HEK293 (cell line): Measurements from ENCODE around the gene CATSPERZ.

Experiments used
- KLF1 ChIP-seq: fragments of 450-650 bp; formaldehyde crosslinking; IDR thresholded peaks from 2 replicates; pipeline ENCODE4 v1.5.1; 2016; ENCODE audit warnings: missing biosample characterization, missing genetic modification characterization
- ZEB2 ChIP-seq: fragments of 450-650 bp; formaldehyde crosslinking; IDR thresholded peaks from 2 replicates; pipeline ENCODE4 v1.5.1; 2016; ENCODE audit warnings: missing biosample characterization, missing genetic modification characterization
- ZNF777 ChIP-seq: fragments of 450-650 bp; formaldehyde crosslinking; IDR thresholded peaks from 2 replicates; pipeline ENCODE4 v1.5.1; 2017; ENCODE audit warnings: missing biosample characterization, missing genetic modification characterization, borderline replicate concordance
- ZNF791 ChIP-seq: fragments of 450-650 bp; formaldehyde crosslinking; IDR thresholded peaks from 2 replicates; pipeline ENCODE4 v1.5.1; 2016; ENCODE audit warnings: missing biosample characterization, missing genetic modification characterization
- TF ChIP-seq, protein P1 (sequence below): fragments of 450-650 bp; formaldehyde crosslinking; IDR thresholded peaks from 2 replicates; pipeline ENCODE4 v1.5.1; 2016; ENCODE audit warnings: missing biosample characterization, missing genetic modification characterization
- TF ChIP-seq, protein P2 (sequence below): fragments of 450-650 bp; formaldehyde crosslinking; IDR thresholded peaks from 2 replicates; pipeline ENCODE4 v1.5.1; 2016; ENCODE audit warnings: missing biosample characterization, missing genetic modification characterization
- TF ChIP-seq, protein P3 (sequence below): fragments of 450-650 bp; formaldehyde crosslinking; IDR thresholded peaks from 2 replicates; pipeline ENCODE4 v1.5.1; 2016; ENCODE audit warnings: missing biosample characterization, missing genetic modification characterization

DNA sequence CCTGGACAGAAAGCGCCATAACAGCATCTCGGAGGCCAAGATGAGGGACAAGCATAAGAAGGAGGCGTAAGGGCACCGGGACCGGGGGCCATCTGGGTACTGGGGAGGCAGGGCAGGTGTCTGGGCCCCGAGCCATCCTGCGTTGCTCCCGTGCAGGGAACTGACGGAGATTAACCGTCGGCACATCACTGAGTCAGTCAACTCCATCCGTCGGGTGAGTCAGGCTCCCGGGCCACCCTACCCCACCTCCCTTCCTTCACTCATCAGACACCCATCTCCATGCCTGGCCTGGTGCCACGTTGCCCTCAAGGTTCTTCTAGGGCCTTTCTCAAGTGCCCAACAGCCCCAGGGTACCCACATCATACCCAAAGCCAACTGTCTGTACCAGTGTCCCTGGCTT is 33.8 kb upstream of the CATSPERZ start:
- no peak for TF ChIP-seq ZNF791 (tag by site-specific recombination)
- TF ChIP-seq, protein P1, sequence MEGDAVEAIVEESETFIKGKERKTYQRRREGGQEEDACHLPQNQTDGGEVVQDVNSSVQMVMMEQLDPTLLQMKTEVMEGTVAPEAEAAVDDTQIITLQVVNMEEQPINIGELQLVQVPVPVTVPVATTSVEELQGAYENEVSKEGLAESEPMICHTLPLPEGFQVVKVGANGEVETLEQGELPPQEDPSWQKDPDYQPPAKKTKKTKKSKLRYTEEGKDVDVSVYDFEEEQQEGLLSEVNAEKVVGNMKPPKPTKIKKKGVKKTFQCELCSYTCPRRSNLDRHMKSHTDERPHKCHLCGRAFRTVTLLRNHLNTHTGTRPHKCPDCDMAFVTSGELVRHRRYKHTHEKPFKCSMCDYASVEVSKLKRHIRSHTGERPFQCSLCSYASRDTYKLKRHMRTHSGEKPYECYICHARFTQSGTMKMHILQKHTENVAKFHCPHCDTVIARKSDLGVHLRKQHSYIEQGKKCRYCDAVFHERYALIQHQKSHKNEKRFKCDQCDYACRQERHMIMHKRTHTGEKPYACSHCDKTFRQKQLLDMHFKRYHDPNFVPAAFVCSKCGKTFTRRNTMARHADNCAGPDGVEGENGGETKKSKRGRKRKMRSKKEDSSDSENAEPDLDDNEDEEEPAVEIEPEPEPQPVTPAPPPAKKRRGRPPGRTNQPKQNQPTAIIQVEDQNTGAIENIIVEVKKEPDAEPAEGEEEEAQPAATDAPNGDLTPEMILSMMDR (tag by site-specific recombination), result no peak
- TF ChIP-seq ZEB2 (tag by site-specific recombination), result no peak
- no peak for TF ChIP-seq ZNF777 (tag by site-specific recombination)
- TF ChIP-seq, protein P2, sequence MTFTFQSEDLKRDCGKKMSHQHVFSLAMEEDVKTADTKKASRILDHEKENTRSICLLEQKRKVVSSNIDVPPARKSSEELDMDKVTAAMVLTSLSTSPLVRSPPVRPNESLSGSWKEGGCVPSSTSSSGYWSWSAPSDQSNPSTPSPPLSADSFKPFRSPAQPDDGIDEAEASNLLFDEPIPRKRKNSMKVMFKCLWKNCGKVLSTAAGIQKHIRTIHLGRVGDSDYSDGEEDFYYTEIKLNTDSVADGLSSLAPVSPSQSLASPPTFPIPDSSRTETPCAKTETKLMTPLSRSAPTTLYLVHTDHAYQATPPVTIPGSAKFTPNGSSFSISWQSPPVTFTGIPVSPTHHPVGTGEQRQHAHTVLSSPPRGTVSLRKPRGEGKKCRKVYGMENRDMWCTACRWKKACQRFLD (tag by site-specific recombination), result no peak
- TF ChIP-seq, protein P3, sequence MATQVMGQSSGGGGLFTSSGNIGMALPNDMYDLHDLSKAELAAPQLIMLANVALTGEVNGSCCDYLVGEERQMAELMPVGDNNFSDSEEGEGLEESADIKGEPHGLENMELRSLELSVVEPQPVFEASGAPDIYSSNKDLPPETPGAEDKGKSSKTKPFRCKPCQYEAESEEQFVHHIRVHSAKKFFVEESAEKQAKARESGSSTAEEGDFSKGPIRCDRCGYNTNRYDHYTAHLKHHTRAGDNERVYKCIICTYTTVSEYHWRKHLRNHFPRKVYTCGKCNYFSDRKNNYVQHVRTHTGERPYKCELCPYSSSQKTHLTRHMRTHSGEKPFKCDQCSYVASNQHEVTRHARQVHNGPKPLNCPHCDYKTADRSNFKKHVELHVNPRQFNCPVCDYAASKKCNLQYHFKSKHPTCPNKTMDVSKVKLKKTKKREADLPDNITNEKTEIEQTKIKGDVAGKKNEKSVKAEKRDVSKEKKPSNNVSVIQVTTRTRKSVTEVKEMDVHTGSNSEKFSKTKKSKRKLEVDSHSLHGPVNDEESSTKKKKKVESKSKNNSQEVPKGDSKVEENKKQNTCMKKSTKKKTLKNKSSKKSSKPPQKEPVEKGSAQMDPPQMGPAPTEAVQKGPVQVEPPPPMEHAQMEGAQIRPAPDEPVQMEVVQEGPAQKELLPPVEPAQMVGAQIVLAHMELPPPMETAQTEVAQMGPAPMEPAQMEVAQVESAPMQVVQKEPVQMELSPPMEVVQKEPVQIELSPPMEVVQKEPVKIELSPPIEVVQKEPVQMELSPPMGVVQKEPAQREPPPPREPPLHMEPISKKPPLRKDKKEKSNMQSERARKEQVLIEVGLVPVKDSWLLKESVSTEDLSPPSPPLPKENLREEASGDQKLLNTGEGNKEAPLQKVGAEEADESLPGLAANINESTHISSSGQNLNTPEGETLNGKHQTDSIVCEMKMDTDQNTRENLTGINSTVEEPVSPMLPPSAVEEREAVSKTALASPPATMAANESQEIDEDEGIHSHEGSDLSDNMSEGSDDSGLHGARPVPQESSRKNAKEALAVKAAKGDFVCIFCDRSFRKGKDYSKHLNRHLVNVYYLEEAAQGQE, result no peak
- no peak for TF ChIP-seq KLF1 (tag by site-specific recombination)
